Tibial nerve (tissue), 4 donors: Measurements from ENCODE around the gene SETD6. TPM values are rescaled to one million over a fixed set of nuclear protein-coding genes. Genes with fewer than 3 reads are reported as not detected.

Source experiments
- DNase-seq, 2 donors: peaks; one replicate each; pipeline ENCODE4 v3.0.0-alpha.2; 2019; ENCODE audit warnings: low spot score in 2 of 2
- H3K27ac ChIP-seq, 4 donors: fragments of 200-600 bp; sonication (generic) in 3 of 4; one replicate each; pipeline ENCODE4 v1.5.1; 2017 to 2019; ENCODE audit warnings: mild to moderate bottlenecking in 1 of 4
- H3K27me3 ChIP-seq, 2 donors: fragments of 200-600 bp; sonication (generic) in 1 of 2; one replicate each; pipeline versions ENCODE4 v1.5.1 to v1.6.0; 2017 to 2019
- H3K36me3 ChIP-seq, 3 donors: fragments of 200-600 bp; sonication (generic); one replicate each; pipeline ENCODE4 v1.5.1; 2018 to 2019
- H3K4me1 ChIP-seq, 4 donors: fragments of 200-600 bp; sonication (generic) in 3 of 4; one replicate each; pipeline ENCODE4 v1.5.1; 2017 to 2019
- H3K4me3 ChIP-seq, 4 donors: fragments of 200-600 bp; sonication (generic) in 3 of 4; one replicate each; pipeline ENCODE4 v1.5.1; 2017 to 2019; ENCODE audit warnings: mild to moderate bottlenecking in 1 of 4, moderate library complexity in 1 of 4
- H3K9me3 ChIP-seq, 4 donors: fragments of 200-600 bp; sonication (generic) in 3 of 4; one replicate each; pipeline ENCODE4 v1.5.1; 2017 to 2019
- CTCF ChIP-seq, 5 experiments: fragments of 200-600 bp in 3 of 5; fragments of 450-650 bp in 2 of 5; sonication (generic) in 3 of 5; IDR thresholded peaks; one replicate each; pipeline ENCODE4 v1.5.1; 2016 to 2019; ENCODE audit warnings: antibody characterized with exemption in 5 of 5, mild to moderate bottlenecking in 3 of 5, moderate library complexity in 2 of 5
- EP300 ChIP-seq, 2 donors: sonication (generic); formaldehyde crosslinking; IDR thresholded peaks; one replicate each; pipeline ENCODE4 v1.6.1; 2017; ENCODE audit warnings: antibody characterized with exemption in 2 of 2, mild to moderate bottlenecking in 1 of 2
- POLR2A ChIP-seq, 2 donors: fragments of 450-650 bp; IDR thresholded peaks; one replicate each; pipeline ENCODE4 v1.6.1; 2017; ENCODE audit warnings: antibody characterized with exemption in 2 of 2, mild to moderate bottlenecking in 2 of 2, moderate library complexity in 2 of 2
- WGBS, 2 donors: methylation state at CpG; one replicate each; pipeline ENCODE4 v1.1.5; 2018; 5-methylcytosine and 5-hydroxymethylcytosine counted together
- total RNA-seq, 4 donors: library from RNA; depleted of rRNA; stranded (reverse); fragments of >200 nt; gene quantifications; one replicate each; pipeline ENCODE4 v1.1.0, GENCODE V29; 2016

SETD6 gene
- total RNA-seq, 4 donors from 2014 or later = 41.0 to 82.5 (median 45.2) TPM

- DNase-seq = no peak
- Histone ChIP-seq H3K36me3 (no peaks in the 10 kb centered on the region), H3K27me3 (peaks cover 0 to 28% of the 10 kb centered on the region in 2 donors), H3K27ac (no peak overlapping the region), H3K4me3 (no peak overlapping the region), H3K9me3 (no peaks in the 10 kb centered on the region), H3K4me1 (no peaks in the 10 kb centered on the region)
- TF ChIP-seq POLR2A (IDR thresholded peaks at IDR 0.05) = no peak
- TF ChIP-seq CTCF (IDR thresholded peaks at IDR 0.05) = no peak
- no peak for TF ChIP-seq EP300 (IDR thresholded peaks at IDR 0.05)
- WGBS, 2 donors = 47 to 56% methylated on average over 10 of the region's 10 CpGs
These were observed 43.9 kb upstream of the SETD6 start for GRCh38 chr16:58471209-58471975.

GRCh38 chr16:58472266-58472665 is 43.1 kb upstream of the SETD6 start:
- no peaks in the 10 kb centered on the region for H3K9me3 ChIP-seq
- H3K4me1 ChIP-seq = no peaks in the 10 kb centered on the region
- peaks cover 0 to 19% of the 10 kb centered on the region in 2 donors for H3K27me3 ChIP-seq
- H3K27ac ChIP-seq = no peak overlapping the region
- no peak for DNase-seq
- H3K36me3 ChIP-seq = no peaks in the 10 kb centered on the region
- 80 to 93% methylated on average over 9 of the region's 9 CpGs for WGBS, 2 donors
- TF ChIP-seq EP300 (IDR thresholded peaks at IDR 0.05) = no peak
- no peak for TF ChIP-seq CTCF (IDR thresholded peaks at IDR 0.05)
- TF ChIP-seq POLR2A (IDR thresholded peaks at IDR 0.05) = no peak
- no peak overlapping the region for H3K4me3 ChIP-seq

GRCh38 chr16:58472827-58473226 is 42.5 kb upstream of the SETD6 start:
- Histone ChIP-seq H3K4me1 (no peaks in the 10 kb centered on the region), H3K36me3 (no peaks in the 10 kb centered on the region), H3K27me3 (peaks cover 0 to 15% of the 10 kb centered on the region in 2 donors), H3K4me3 (no peak overlapping the region), H3K27ac (no peak overlapping the region), H3K9me3 (no peaks in the 10 kb centered on the region)
- WGBS, 2 donors = 93 to 97% methylated on average over 3 of the region's 3 CpGs
- TF ChIP-seq CTCF (IDR thresholded peaks at IDR 0.05) (no peak), POLR2A (IDR thresholded peaks at IDR 0.05) (no peak)
- no peak for DNase-seq

GRCh38 chr16:58474296-58474695 is 41.0 kb upstream of the SETD6 start:
- no peak for DNase-seq
- no peaks in the 10 kb centered on the region for H3K4me1 ChIP-seq
- no peaks in the 10 kb centered on the region for H3K36me3 ChIP-seq
- no peaks in the 10 kb centered on the region for H3K9me3 ChIP-seq
- no peak overlapping the region for H3K4me3 ChIP-seq
- WGBS, 2 donors = 73 to 76% methylated on average over 10 of the region's 10 CpGs
- peaks cover 0 to under 1% of the 10 kb centered on the region in 2 donors for H3K27me3 ChIP-seq
- TF ChIP-seq CTCF (IDR thresholded peaks at IDR 0.05) (no peak), POLR2A (IDR thresholded peaks at IDR 0.05) (no peak), EP300 (IDR thresholded peaks at IDR 0.05) (no peak)
- no peak overlapping the region for H3K27ac ChIP-seq

GRCh38 chr16:58475091-58475619 is 40.2 kb upstream of the SETD6 start:
- TF ChIP-seq POLR2A (IDR thresholded peaks at IDR 0.05) = no peak
- TF ChIP-seq EP300 (IDR thresholded peaks at IDR 0.05) = no peak
- no peak for TF ChIP-seq CTCF (IDR thresholded peaks at IDR 0.05)
- Histone ChIP-seq H3K27me3 (no peaks in the 10 kb centered on the region), H3K4me3 (no peak overlapping the region), H3K9me3 (no peaks in the 10 kb centered on the region), H3K4me1 (no peaks in the 10 kb centered on the region), H3K36me3 (no peaks in the 10 kb centered on the region), H3K27ac (no peak overlapping the region)
- 40 to 42% methylated on average over 4 of the region's 4 CpGs for WGBS, 2 donors
- DNase-seq = no peak
